Measurements from ENCODE around the gene VIM.

Gene VIM

GRCh38 chr10:17273403-17273802 is 45.4 kb downstream of the VIM start:
- H3K9me3 ChIP-seq (ENCODE audit: control insufficient read depth, insufficient read depth, low read length): no peaks in the 10 kb centered on the region
- H3K9ac ChIP-seq (ENCODE audit: low read depth, low read length): no peak overlapping the region
- no peaks in the 10 kb centered on the region for H3K4me1 ChIP-seq (ENCODE audit: control insufficient read depth, insufficient read depth, low read length)
- H3K4me3 ChIP-seq (ENCODE audit: low read depth, low read length): no peak overlapping the region
- H3K36me3 ChIP-seq (ENCODE audit: control insufficient read depth, insufficient read depth, low read length): no peaks in the 10 kb centered on the region
- no peaks in the 10 kb centered on the region for H3K27me3 ChIP-seq (ENCODE audit: control insufficient read depth, insufficient read depth, low read length)

DNA sequence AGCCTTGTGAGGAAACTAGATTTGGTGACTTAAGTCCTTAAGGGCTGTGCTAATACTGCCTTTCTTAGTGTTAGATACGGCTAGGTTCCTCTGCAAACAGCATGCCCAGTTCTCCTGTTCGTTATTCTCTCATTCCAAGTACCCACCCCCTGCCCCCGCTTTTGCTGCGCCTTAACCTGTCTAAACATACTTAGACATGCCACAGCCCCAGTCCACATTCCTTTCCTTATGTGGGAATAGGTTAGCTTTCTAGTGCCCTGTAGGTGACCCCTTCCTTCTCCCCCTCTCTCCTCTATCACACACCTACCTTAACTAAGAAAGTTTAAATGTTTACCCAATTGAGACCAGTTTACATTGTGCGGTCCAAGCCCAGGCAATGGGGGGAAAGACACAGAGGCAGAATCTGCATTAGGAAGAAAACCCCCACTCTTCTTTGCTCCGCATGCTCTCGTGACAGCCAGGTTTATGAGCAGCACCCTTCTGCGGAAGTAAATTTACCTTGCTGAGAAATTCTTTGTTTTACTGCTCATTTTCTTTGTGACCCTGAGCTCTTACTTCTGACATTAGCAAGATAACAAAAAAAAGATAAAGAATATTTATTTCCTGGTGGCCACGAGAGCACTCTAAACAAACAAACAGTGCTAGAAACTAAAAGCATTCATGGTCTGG is 48.8 kb downstream of the VIM start:
- Histone ChIP-seq H3K9me3 (ENCODE audit: control insufficient read depth, insufficient read depth, low read length) (peaks cover 5% of the 10 kb centered on the region), H3K9ac (ENCODE audit: low read depth, low read length) (no peak overlapping the region), H3K4me1 (ENCODE audit: control insufficient read depth, insufficient read depth, low read length) (no peaks in the 10 kb centered on the region), H3K4me3 (ENCODE audit: low read depth, low read length) (no peak overlapping the region), H3K27me3 (ENCODE audit: control insufficient read depth, insufficient read depth, low read length) (no peaks in the 10 kb centered on the region), H3K36me3 (ENCODE audit: control insufficient read depth, insufficient read depth, low read length) (no peaks in the 10 kb centered on the region)

DNA sequence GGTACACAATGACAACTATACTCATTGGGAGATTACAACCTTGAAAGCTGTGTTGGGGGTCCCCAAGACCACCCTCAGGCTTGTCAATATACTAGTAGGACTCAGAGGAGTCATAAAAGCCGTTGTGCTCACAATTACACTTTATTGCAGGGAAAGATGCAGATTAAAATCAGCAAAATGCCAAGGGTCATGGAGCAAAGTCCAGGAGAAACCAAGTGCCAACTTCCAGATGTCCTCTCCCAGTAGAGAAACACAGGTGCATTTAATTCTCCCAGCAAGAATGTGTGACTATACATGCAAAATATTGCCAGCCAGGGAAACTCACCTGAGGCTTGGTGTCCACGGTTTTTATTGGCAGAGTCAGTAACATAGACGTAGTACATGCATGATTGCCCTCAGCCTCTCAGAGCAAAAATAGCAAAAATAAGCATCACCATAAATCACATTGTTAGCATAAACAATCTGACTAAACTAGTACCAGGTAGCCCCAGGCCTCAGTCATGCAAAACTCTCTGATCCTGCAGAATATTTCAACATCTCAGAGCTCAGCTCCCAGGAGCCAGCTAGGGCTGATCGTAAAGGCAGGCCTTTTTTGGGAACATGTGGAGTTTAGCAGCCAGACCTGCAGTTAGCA is 50.7 kb downstream of the VIM start:
- Histone ChIP-seq H3K9me3 (ENCODE audit: control insufficient read depth, insufficient read depth, low read length) (peaks cover 12% of the 10 kb centered on the region), H3K36me3 (ENCODE audit: control insufficient read depth, insufficient read depth, low read length) (no peaks in the 10 kb centered on the region), H3K4me1 (ENCODE audit: control insufficient read depth, insufficient read depth, low read length) (no peaks in the 10 kb centered on the region), H3K9ac (ENCODE audit: low read depth, low read length) (no peak overlapping the region), H3K4me3 (ENCODE audit: low read depth, low read length) (no peak overlapping the region), H3K27me3 (ENCODE audit: control insufficient read depth, insufficient read depth, low read length) (no peaks in the 10 kb centered on the region)

- H3K27me3 ChIP-seq (ENCODE audit: control insufficient read depth, insufficient read depth, low read length): no peaks in the 10 kb centered on the region
- H3K4me1 ChIP-seq (ENCODE audit: control insufficient read depth, insufficient read depth, low read length): no peaks in the 10 kb centered on the region
- H3K36me3 ChIP-seq (ENCODE audit: control insufficient read depth, insufficient read depth, low read length): no peaks in the 10 kb centered on the region
- peaks cover 12% of the 10 kb centered on the region for H3K9me3 ChIP-seq (ENCODE audit: control insufficient read depth, insufficient read depth, low read length)
- H3K9ac ChIP-seq (ENCODE audit: low read depth, low read length): no peak overlapping the region
- H3K4me3 ChIP-seq (ENCODE audit: low read depth, low read length): no peak overlapping the region
These were observed 54.3 kb downstream of the VIM start for GRCh38 chr10:17282311-17282710.

DNA sequence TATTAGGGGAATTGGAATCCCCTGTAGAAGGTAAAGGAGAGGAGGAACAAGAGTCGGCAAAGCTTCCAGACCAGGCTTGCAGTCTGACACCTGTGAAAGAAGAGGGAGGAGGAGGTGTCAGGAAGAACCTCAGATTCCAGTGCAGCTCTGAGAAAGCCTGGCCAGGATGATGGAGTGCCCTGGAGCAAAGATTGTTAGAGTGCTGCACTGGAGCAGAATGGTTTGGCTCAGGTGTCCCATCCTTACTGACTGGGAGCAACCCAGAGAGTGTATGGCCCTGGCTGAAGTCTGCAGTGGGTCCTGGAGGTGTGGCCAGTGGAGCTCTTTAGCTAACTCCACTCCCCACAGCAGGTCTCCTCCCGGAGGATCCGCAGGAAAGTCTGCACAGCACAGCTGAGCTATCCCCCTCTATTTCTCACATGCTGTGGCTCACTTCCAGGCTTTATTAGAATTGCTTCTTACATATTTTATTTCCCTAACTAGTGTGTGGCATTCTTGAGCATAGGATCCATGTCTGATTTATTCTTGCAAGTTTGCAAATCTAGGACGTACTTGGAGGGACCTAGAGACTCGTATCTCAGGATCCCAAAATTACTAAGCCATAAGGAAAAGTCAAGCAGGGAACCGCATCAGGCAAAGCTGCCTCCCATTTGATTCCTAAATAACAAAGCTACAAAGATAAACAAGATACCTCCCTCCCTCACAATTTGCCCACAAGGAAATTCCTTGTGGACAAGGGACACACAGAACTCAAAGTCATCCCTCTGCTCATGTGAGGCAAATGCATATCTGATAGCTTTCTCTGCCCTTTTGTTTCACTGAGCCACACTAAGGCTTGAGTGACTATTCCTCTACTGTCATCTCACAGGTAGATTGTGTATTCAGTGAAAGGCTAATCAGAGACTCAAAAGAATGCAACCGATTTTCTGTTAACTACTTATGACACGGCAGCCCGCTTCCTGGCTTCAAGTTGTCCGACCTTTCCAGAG is 58.8 kb downstream of the VIM start:
- Histone ChIP-seq H3K9me3 (ENCODE audit: control insufficient read depth, insufficient read depth, low read length) (peaks cover 7% of the 10 kb centered on the region), H3K36me3 (ENCODE audit: control insufficient read depth, insufficient read depth, low read length) (no peaks in the 10 kb centered on the region), H3K4me3 (ENCODE audit: low read depth, low read length) (no peak overlapping the region), H3K4me1 (ENCODE audit: control insufficient read depth, insufficient read depth, low read length) (no peaks in the 10 kb centered on the region), H3K27me3 (ENCODE audit: control insufficient read depth, insufficient read depth, low read length) (no peaks in the 10 kb centered on the region), H3K9ac (ENCODE audit: low read depth, low read length) (no peak overlapping the region)
